Lung (tissue), 12 donors: ENCODE data around the gene FRMD3. TPM values are rescaled to one million over a fixed set of nuclear protein-coding genes. Genes with fewer than 3 reads are reported as not detected.

ENCODE experiments used
- ATAC-seq: fragments of 200-7000 bp; cut with Tn5 transposase; one replicate; pipeline ENCODE4 v1.9.1; 2020; ENCODE audit warnings: moderate number of reproducible peaks; ENCODE audit not compliant: insufficient read depth, low FRiP score
- DNase-seq, 3 donors: peaks; one replicate each; pipeline ENCODE4 v3.0.0-alpha.2; 2013 to 2017
- H3K27ac ChIP-seq, 2 donors: one replicate each; pipeline ENCODE4 v1.5.1; 2013; ENCODE audit warnings: mild to moderate bottlenecking in 2 of 2, moderate library complexity in 2 of 2, control low read depth in 1 of 2, inconsistent platforms in 1 of 2, low read depth in 1 of 2, low read length in 1 of 2
- H3K27me3 ChIP-seq, 3 donors: one replicate each; pipeline ENCODE4 v1.5.1; 2013; ENCODE audit warnings: low read length in 2 of 3; ENCODE audit not compliant: control insufficient read depth in 3 of 3, insufficient read depth in 3 of 3
- H3K36me3 ChIP-seq, 4 donors: one replicate each; pipeline ENCODE4 v1.5.1; 2013; ENCODE audit warnings: low read length in 4 of 4, mild to moderate bottlenecking in 1 of 4, moderate library complexity in 1 of 4; ENCODE audit not compliant: control insufficient read depth in 4 of 4, insufficient read depth in 4 of 4
- H3K4me1 ChIP-seq, 5 donors: one replicate each; pipeline ENCODE4 v1.5.1; 2013; ENCODE audit warnings: low read length in 5 of 5, mild to moderate bottlenecking in 2 of 5, moderate library complexity in 1 of 5; ENCODE audit not compliant: control insufficient read depth in 5 of 5, insufficient read depth in 5 of 5
- H3K4me3 ChIP-seq: one replicate; pipeline ENCODE4 v1.5.1; 2013; ENCODE audit warnings: mild to moderate bottlenecking, control low read depth, moderate library complexity
- H3K9ac ChIP-seq, 2 donors: one replicate each; pipeline ENCODE4 v1.5.1; 2013; ENCODE audit warnings: low read length in 2 of 2, control low read depth in 1 of 2; ENCODE audit not compliant: insufficient read depth in 1 of 2
- H3K9me3 ChIP-seq, 4 donors: one replicate each; pipeline ENCODE4 v1.5.1; 2013; ENCODE audit warnings: low read length in 3 of 4, mild to moderate bottlenecking in 1 of 4, moderate library complexity in 1 of 4; ENCODE audit not compliant: control insufficient read depth in 4 of 4, insufficient read depth in 3 of 4
- WGBS, 2 donors: extraction: QIAGEN DNeasy Blood & Tissue Kit; methylation state at CpG; one replicate each; pipeline ENCODE4 v1.1.7; 2013; 5-methylcytosine and 5-hydroxymethylcytosine counted together
- polyA plus RNA-seq, 2 donors: library from polyadenylated mRNA; stranded (reverse); fragments of 200-250 nt; gene quantifications; one replicate each; pipeline ENCODE4 v1.2.1, GENCODE V29; 2013
- total RNA-seq, 2 donors: library from RNA; depleted of rRNA in 1 of 2; stranded (reverse); fragments of >200 nt in 1 of 2; gene quantifications; one replicate each; pipeline ENCODE4 v1.2.1, GENCODE V29; 2014 to 2021
- TF ChIP-seq, protein P1 (sequence below): IDR thresholded peaks from 2 replicates; pipeline ENCODE4 v1.5.1; 2012; ENCODE audit warnings: mild to moderate bottlenecking; ENCODE audit errors: control extremely low read depth, extremely low read depth
- donor health status: control.
- donor health status: control.
- donor health status: Bipolar disorder and iron deficiency.
- donor health status: healthy.
- donor health status: DM: yes; HTN: yes; CAD: no.

The FRMD3 gene
- total and polyA plus RNA-seq, 4 donors = 0.75 to 3.2 (median 1.6) TPM

DNA sequence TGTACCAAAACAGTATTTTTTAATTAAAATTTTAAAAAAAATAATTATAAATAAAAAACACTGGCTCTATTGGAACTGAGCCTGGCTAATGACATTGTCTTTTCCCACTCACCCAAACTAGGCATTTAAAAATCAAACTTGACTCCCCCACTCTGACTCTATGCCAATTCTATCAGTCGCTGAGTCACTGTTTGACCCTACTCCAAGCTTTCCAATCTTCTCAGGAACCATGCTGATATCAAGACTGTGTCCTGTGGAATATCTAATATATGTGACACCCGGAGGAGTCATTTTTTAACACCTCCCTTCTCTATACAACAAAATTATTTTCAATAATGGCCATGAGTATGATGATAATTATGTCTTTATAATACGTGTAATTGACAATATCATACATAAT is 303.7 kb downstream of the FRMD3 start:
- ATAC-seq = no peak

DNA sequence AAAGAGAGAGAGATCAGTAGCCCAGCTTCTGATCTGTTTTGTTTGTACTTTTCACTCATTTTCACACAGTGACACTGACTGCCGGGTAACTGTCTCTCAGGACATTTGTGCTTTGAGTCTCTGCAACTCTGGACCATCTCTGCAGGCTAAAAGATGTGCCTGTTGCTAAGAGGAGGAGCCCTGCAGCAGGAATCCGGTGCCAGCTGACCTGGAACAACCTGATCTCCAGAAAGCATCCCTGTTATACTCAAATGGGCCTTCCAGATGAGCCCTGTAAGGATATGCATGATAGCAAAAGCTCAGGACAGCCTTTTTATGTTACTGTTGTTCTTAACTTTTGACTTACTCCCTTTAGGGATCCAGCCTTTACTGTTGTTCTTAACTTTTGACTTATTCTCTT is 304.6 kb downstream of the FRMD3 start:
- H3K27me3 ChIP-seq = no peaks in the 10 kb centered on the region
- peaks cover 0 to 6% (median 0%) of the 10 kb centered on the region in 5 donors for H3K4me1 ChIP-seq
- H3K27ac ChIP-seq = no peak overlapping the region
- H3K9me3 ChIP-seq = no peaks in the 10 kb centered on the region
- TF ChIP-seq, protein P1, sequence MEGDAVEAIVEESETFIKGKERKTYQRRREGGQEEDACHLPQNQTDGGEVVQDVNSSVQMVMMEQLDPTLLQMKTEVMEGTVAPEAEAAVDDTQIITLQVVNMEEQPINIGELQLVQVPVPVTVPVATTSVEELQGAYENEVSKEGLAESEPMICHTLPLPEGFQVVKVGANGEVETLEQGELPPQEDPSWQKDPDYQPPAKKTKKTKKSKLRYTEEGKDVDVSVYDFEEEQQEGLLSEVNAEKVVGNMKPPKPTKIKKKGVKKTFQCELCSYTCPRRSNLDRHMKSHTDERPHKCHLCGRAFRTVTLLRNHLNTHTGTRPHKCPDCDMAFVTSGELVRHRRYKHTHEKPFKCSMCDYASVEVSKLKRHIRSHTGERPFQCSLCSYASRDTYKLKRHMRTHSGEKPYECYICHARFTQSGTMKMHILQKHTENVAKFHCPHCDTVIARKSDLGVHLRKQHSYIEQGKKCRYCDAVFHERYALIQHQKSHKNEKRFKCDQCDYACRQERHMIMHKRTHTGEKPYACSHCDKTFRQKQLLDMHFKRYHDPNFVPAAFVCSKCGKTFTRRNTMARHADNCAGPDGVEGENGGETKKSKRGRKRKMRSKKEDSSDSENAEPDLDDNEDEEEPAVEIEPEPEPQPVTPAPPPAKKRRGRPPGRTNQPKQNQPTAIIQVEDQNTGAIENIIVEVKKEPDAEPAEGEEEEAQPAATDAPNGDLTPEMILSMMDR = no peak
- DNase-seq (no peak), ATAC-seq (no peak)
- no peak overlapping the region for H3K9ac ChIP-seq
- no peaks in the 10 kb centered on the region for H3K36me3 ChIP-seq
- 86 to 96% methylated on average over 2 of the region's 2 CpGs for WGBS, 2 donors
- no peak overlapping the region for H3K4me3 ChIP-seq

More for the DNA sequence above, 303.7 kb downstream of the FRMD3 start:
- no peak overlapping the region for H3K4me3 ChIP-seq
- WGBS, 2 donors = 80 to 97% methylated on average over 3 of the region's 3 CpGs
- H3K36me3 ChIP-seq = no peaks in the 10 kb centered on the region
- no peak for DNase-seq
- TF ChIP-seq, protein P1 = no peak
- H3K4me1 ChIP-seq = peaks cover 0 to 13% (median 1%) of the 10 kb centered on the region in 5 donors
- no peak overlapping the region for H3K9ac ChIP-seq
- peak overlapping the region in 1 of 2 donors; percentile 21 for H3K27ac ChIP-seq
- no peaks in the 10 kb centered on the region for H3K9me3 ChIP-seq
- no peaks in the 10 kb centered on the region for H3K27me3 ChIP-seq

DNA sequence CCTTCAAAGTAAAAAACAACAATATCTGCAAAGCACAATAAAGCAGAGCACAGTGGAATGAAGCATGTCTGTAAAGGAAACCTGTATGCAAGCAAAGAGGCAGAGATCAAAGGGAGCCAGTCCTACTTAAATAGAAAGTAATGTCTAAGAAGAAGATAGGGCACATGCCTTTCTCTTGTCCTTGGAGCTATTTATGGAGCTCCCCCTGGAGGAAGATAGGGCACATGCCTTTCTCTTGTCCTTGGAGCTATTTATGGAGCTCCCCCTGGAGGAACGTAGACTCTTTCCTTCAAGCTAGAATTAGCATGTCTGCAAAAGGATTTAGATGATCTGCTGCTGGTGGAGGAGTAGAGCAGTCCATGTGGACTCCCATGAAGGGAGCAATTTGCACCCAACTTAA is 307.2 kb downstream of the FRMD3 start:
- H3K9ac ChIP-seq = no peak overlapping the region
- 67 to 75% methylated on average over 1 of the region's 1 CpG for WGBS, 2 donors
- H3K4me3 ChIP-seq = no peak overlapping the region
- no peaks in the 10 kb centered on the region for H3K36me3 ChIP-seq
- H3K9me3 ChIP-seq = no peaks in the 10 kb centered on the region
- H3K27ac ChIP-seq = no peak overlapping the region
- H3K4me1 ChIP-seq = peaks cover 0 to 6% (median 0%) of the 10 kb centered on the region in 5 donors
- ATAC-seq = no peak
- TF ChIP-seq, protein P1 = no peak
- no peak for DNase-seq
- H3K27me3 ChIP-seq = no peaks in the 10 kb centered on the region

DNA sequence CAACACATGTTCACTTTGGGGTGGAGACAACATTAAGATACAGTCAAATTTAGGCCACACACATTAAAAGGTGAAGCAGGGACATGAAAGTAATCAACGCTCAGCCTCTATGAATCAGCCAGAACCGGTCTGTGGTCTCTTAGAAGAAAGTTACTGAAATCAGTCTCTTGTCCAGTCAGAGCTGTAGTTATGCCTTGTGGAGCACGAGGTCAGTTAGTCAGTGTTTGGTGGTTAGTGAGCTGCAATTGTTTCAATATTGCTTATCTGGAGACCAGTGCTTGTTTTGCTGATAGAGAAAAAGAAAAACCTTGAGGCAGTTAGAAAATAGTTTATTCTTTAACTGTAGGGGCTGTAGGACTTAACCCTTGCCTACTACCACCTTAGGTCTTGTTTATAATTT is 317.5 kb downstream of the FRMD3 start:
- H3K36me3 ChIP-seq = no peaks in the 10 kb centered on the region
- no peak overlapping the region for H3K4me3 ChIP-seq
- DNase-seq = peak in 1 of 3 donors; percentile 51
- WGBS, 2 donors = 52 to 69% methylated on average over 3 of the region's 3 CpGs
- H3K9me3 ChIP-seq = no peaks in the 10 kb centered on the region
- H3K4me1 ChIP-seq = peaks cover 2 to 5% (median 3%) of the 10 kb centered on the region in 5 donors
- H3K27ac ChIP-seq = no peak overlapping the region
- H3K27me3 ChIP-seq = no peaks in the 10 kb centered on the region
- no peak for ATAC-seq
- no peak overlapping the region for H3K9ac ChIP-seq
- TF ChIP-seq, protein P1 = no peak
